BLaER1 (cell line): ENCODE measurements around the gene SCN2B.

Experiments used
- H3K27ac ChIP-seq: shearing (Covaris generic); formaldehyde crosslinking; 2 replicates; pipeline ENCODE4 v1.8.1; 2022
- H3K27me3 ChIP-seq: shearing (Covaris generic); formaldehyde crosslinking; 2 replicates; pipeline ENCODE4 v1.8.1; 2022
- H3K36me3 ChIP-seq: shearing (Covaris generic); formaldehyde crosslinking; 2 replicates; pipeline ENCODE4 v1.8.1; 2022
- H3K4me1 ChIP-seq: shearing (Covaris generic); formaldehyde crosslinking; 2 replicates; pipeline ENCODE4 v1.8.1; 2022
- H3K4me2 ChIP-seq: shearing (Covaris generic); formaldehyde crosslinking; 2 replicates; pipeline ENCODE4 v1.8.1; 2022
- H3K4me3 ChIP-seq: shearing (Covaris generic); formaldehyde crosslinking; 2 replicates; pipeline ENCODE4 v1.8.1; 2022
- H3K9ac ChIP-seq: shearing (Covaris generic); formaldehyde crosslinking; 2 replicates; pipeline ENCODE4 v1.8.1; 2022
- H3K9me3 ChIP-seq: shearing (Covaris generic); formaldehyde crosslinking; 2 replicates; pipeline ENCODE4 v1.8.1; 2022
- H4K20me1 ChIP-seq: shearing (Covaris generic); formaldehyde crosslinking; 2 replicates; pipeline ENCODE4 v1.8.1; 2022
- Cebpa-rat ChIP-seq: shearing (Covaris generic); IDR thresholded peaks from 2 replicates; pipeline ENCODE4 v1.8.1; 2022

Gene SCN2B, protein sequence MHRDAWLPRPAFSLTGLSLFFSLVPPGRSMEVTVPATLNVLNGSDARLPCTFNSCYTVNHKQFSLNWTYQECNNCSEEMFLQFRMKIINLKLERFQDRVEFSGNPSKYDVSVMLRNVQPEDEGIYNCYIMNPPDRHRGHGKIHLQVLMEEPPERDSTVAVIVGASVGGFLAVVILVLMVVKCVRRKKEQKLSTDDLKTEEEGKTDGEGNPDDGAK

GRCh38 chr11:118175993-118176777 lies at the start of gene SCN2B:
Gene SCN2B, minus strand, starts transcription at chr11:118176639. Its CDS starts 208 bp downstream, at chr11:118176431.
- H3K4me2 ChIP-seq: peak within 1 kb of the TSS; percentile 71
- peak within 1 kb of the TSS; percentile 40; the same call in 1 of the 2 replicates for H3K4me3 ChIP-seq
- H3K4me1 ChIP-seq: peaks cover 32% of the 10 kb centered on the region
- no peak for TF ChIP-seq Cebpa-rat
- no peak within 1 kb of the TSS for H3K9ac ChIP-seq
- H3K36me3 ChIP-seq: no peaks in the 10 kb centered on the region
- H4K20me1 ChIP-seq: no peaks in the 10 kb centered on the region
- H3K9me3 ChIP-seq: no peaks in the 10 kb centered on the region
- H3K27ac ChIP-seq: peak within 1 kb of the TSS; percentile 26; the same call in 1 of the 2 replicates
- H3K27me3 ChIP-seq: no peaks in the 10 kb centered on the region

DNA sequence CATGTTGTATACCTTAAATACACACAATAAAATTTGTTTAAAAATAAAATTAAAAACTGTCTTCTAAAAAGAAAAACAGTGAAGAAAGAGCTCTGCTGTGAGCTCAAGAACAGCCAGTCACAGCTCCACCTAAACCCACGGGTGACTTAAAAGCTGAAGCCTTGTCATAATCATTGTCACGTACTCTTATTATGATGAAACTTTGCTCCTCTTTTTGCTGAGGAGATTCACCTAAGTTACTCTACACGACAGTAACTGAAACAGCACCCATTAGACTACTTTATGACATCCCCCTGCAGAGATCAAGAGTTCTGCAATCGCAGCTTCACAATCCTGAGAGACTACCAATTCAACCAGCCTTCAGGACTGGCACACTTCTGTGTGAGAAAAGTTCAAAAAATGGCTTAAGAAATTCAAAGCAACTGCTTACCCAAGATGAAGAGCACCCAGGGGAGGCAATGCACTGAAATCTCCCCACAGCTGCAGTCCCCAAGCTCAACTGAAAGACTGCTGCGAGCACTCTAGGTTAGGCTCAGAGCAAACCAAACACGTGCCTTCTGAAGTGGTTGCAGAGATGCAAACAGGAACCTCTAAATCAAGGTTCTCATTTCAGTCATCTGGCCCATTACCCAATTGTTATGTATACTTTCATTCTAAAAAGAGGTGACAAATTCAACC lies 48.2 kb upstream of the SCN2B start, which contains the start of gene JAML:
Gene JAML (minus strand): TSS at position 501 of the 678 bp plus-strand sequence. CDS start 10,145 bp downstream, outside the sequence.
- H3K36me3 ChIP-seq: no peaks in the 10 kb centered on the region
- H3K9ac ChIP-seq: peak within 1 kb of the TSS; percentile 44; the same call in 1 of the 2 replicates
- no peaks in the 10 kb centered on the region for H3K27me3 ChIP-seq
- peak within 1 kb of the TSS; percentile 60 for H3K4me2 ChIP-seq
- no peak within 1 kb of the TSS for H3K4me3 ChIP-seq
- peaks cover 53% of the 10 kb centered on the region for H3K4me1 ChIP-seq
- TF ChIP-seq Cebpa-rat: 0 out of 2 replicates have a peak, but pooled peaks have one; percentile 12
- no peaks in the 10 kb centered on the region for H4K20me1 ChIP-seq
- H3K9me3 ChIP-seq: no peaks in the 10 kb centered on the region
- H3K27ac ChIP-seq: 0 out of 2 replicates have a peak within 1 kb of the TSS, but pooled peaks have one; percentile 25

- Histone ChIP-seq H3K36me3 (no peaks in the 10 kb centered on the region), H3K27me3 (no peaks in the 10 kb centered on the region), H3K27ac (0 out of 2 replicates have a peak overlapping the region, but pooled peaks have one; percentile 25), H3K4me2 (peak overlapping the region; percentile 60), H3K9me3 (no peaks in the 10 kb centered on the region), H3K4me3 (no peak overlapping the region), H4K20me1 (no peaks in the 10 kb centered on the region), H3K9ac (no peak overlapping the region), H3K4me1 (peaks cover 46% of the 10 kb centered on the region)
- no peak for TF ChIP-seq Cebpa-rat
Measured at GRCh38 chr11:118223992-118224391, 47.6 kb upstream of the SCN2B start.

- no peaks in the 10 kb centered on the region for H3K36me3 ChIP-seq
- no peaks in the 10 kb centered on the region for H4K20me1 ChIP-seq
- peaks cover 42% of the 10 kb centered on the region for H3K4me1 ChIP-seq
- no peaks in the 10 kb centered on the region for H3K9me3 ChIP-seq
- H3K4me3 ChIP-seq: no peak overlapping the region
- H3K4me2 ChIP-seq: peak overlapping the region; percentile 60
- H3K9ac ChIP-seq: no peak overlapping the region
- H3K27ac ChIP-seq: no peak overlapping the region
- H3K27me3 ChIP-seq: no peaks in the 10 kb centered on the region
- TF ChIP-seq Cebpa-rat: no peak
Measured at GRCh38 chr11:118223570-118223969, 47.1 kb upstream of the SCN2B start.

- TF ChIP-seq Cebpa-rat: no peak
- no peak overlapping the region for H3K4me2 ChIP-seq
- H3K4me1 ChIP-seq: peaks cover 32% of the 10 kb centered on the region
- H3K27ac ChIP-seq: no peak overlapping the region
- no peak overlapping the region for H3K9ac ChIP-seq
- H3K36me3 ChIP-seq: no peaks in the 10 kb centered on the region
- no peak overlapping the region for H3K4me3 ChIP-seq
- no peaks in the 10 kb centered on the region for H4K20me1 ChIP-seq
- no peaks in the 10 kb centered on the region for H3K9me3 ChIP-seq
- no peaks in the 10 kb centered on the region for H3K27me3 ChIP-seq
Measured at GRCh38 chr11:118222437-118222836, 46.0 kb upstream of the SCN2B start.

DNA sequence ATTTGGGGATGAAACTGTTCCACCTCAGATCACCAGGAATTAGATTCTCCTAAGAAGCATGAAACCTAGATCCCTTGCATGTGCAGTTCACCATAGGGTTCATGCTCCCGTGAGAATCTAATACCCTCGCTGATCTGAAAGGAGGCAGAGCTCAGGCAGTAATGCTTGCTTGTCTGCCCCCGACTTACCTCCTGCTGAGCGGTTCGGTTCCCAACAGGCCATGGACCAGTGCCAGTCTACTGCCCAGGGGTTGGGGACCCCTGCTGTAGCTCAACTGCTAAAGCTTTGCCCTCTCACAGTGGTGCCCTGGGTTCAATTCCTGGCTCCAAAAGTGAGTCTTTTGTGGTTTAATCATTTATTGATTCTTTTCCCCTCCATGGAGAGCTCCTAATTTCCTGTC lies 45.0 kb upstream of the SCN2B start:
- no peaks in the 10 kb centered on the region for H4K20me1 ChIP-seq
- H3K9ac ChIP-seq: no peak overlapping the region
- no peaks in the 10 kb centered on the region for H3K27me3 ChIP-seq
- no peak for TF ChIP-seq Cebpa-rat
- no peaks in the 10 kb centered on the region for H3K36me3 ChIP-seq
- peaks cover 33% of the 10 kb centered on the region for H3K4me1 ChIP-seq
- no peak overlapping the region for H3K27ac ChIP-seq
- no peak overlapping the region for H3K4me3 ChIP-seq
- H3K4me2 ChIP-seq: no peak overlapping the region
- H3K9me3 ChIP-seq: no peaks in the 10 kb centered on the region

DNA sequence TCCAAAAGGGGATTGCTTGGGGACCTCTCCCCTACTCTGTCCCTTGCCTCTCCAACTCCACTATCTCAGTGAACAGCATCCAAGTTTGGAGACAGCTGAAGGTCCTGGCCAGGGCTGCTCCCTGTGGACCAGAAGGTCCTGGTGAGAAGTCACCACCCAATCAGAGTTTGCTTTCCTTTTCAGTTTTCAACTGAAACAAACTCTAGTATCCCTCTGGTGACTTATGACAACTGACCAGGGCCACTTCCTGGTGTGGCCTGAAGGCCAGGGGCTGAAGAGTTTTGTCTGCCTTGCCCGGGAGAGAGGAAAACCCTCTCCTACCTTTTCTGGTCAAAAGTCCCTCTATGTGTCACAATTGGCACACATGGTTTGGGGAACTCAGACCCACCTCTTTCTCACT lies 43.3 kb upstream of the SCN2B start:
- Histone ChIP-seq H3K27me3 (no peaks in the 10 kb centered on the region), H3K4me2 (no peak overlapping the region), H3K27ac (no peak overlapping the region), H3K9ac (no peak overlapping the region), H3K9me3 (no peaks in the 10 kb centered on the region), H3K4me3 (no peak overlapping the region), H3K4me1 (peaks cover 37% of the 10 kb centered on the region), H3K36me3 (no peaks in the 10 kb centered on the region), H4K20me1 (no peaks in the 10 kb centered on the region)
- TF ChIP-seq Cebpa-rat: no peak

DNA sequence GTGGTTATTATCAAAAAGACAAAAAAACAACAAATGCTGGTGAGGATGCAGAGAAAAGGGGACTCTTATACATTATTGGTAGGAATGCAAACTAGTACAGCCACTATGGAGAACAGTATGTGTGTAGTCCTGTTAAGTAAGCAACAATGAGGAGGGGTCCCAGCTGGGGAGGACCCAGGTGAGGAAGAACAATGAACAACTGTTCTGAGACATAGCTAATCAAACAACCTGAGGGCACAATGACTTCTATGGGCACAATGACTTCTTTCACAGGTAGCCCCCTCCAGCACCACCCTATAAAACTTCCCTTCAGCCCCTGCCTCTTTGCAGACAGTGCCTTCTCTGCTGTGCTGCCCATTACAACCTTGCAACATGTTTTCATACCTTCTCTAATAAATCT lies 42.8 kb upstream of the SCN2B start:
- H3K27me3 ChIP-seq: no peaks in the 10 kb centered on the region
- no peak overlapping the region for H3K27ac ChIP-seq
- H3K36me3 ChIP-seq: no peaks in the 10 kb centered on the region
- TF ChIP-seq Cebpa-rat: no peak
- H4K20me1 ChIP-seq: no peaks in the 10 kb centered on the region
- H3K4me2 ChIP-seq: no peak overlapping the region
- H3K4me3 ChIP-seq: no peak overlapping the region
- H3K9ac ChIP-seq: no peak overlapping the region
- peaks cover 37% of the 10 kb centered on the region for H3K4me1 ChIP-seq
- H3K9me3 ChIP-seq: no peaks in the 10 kb centered on the region

GRCh38 chr11:118217575-118217974 lies 41.1 kb upstream of the SCN2B start:
- Histone ChIP-seq H3K27ac (no peak overlapping the region), H3K36me3 (no peaks in the 10 kb centered on the region), H3K9me3 (no peaks in the 10 kb centered on the region), H3K27me3 (no peaks in the 10 kb centered on the region), H4K20me1 (no peaks in the 10 kb centered on the region), H3K4me1 (peaks cover 42% of the 10 kb centered on the region), H3K4me3 (no peak overlapping the region), H3K4me2 (no peak overlapping the region), H3K9ac (no peak overlapping the region)
- TF ChIP-seq Cebpa-rat: no peak
